ENCODE measurements around the gene ARL6IP1.

The ARL6IP1 gene

GRCh38 chr16:18801145-18801972, at the start of gene ARL6IP1:
TSS of gene ARL6IP1 (minus strand) at chr16:18801549. CDS start at chr16:18801466, 83 bp downstream.
- peak; percentile 98 for DNase-seq (ENCODE audit: low read depth)

GRCh38 chr16:18846416-18846815, 45.1 kb upstream of the ARL6IP1 start:
- DNase-seq (ENCODE audit: low read depth), result no peak

DNA sequence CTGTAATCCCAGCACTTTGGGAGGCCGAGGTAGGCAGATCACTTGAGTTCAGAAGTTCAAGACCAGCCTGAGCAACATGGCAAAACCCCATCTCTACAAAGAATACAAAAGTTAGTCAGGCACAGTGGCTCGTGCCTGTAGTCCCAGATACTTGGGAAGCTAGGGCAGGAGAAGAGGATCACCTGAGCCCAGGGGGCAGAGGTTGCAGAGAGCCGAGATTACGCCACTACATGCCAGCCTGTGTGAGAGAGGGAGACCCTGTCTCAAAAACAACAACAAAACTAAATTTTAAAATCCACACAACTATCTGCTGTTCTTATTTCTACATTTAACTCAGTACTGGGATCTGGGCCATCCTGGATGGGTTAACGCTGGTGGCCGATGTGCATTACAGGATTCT, 41.2 kb upstream of the ARL6IP1 start:
- DNase-seq (ENCODE audit: low read depth), result no peak

- DNase-seq (ENCODE audit: low read depth), result no peak
Measured at GRCh38 chr16:18841833-18842525, 40.6 kb upstream of the ARL6IP1 start.

DNA sequence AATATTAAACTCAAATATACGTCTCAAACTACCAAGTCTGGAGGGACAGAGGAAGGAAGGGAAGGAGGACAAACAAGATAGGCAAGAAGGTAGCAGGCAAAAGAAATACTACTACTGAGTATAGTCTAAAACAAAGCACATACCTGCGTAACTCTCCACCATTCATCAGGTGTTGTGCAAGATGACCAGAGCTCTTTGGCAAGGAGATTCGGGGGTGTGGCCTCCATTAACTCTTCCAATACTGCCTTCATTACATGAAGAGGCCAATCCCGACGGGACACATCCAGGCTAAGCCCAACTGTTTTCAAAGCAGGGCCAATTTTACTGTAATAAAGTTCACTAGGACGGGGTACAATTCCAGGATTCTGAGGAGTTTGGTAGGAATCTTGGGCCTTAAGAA, 38.2 kb upstream of the ARL6IP1 start:
- no peak for DNase-seq (ENCODE audit: low read depth)

GRCh38 chr16:18836702-18837101, 35.4 kb upstream of the ARL6IP1 start:
- no peak for DNase-seq (ENCODE audit: low read depth)

DNA sequence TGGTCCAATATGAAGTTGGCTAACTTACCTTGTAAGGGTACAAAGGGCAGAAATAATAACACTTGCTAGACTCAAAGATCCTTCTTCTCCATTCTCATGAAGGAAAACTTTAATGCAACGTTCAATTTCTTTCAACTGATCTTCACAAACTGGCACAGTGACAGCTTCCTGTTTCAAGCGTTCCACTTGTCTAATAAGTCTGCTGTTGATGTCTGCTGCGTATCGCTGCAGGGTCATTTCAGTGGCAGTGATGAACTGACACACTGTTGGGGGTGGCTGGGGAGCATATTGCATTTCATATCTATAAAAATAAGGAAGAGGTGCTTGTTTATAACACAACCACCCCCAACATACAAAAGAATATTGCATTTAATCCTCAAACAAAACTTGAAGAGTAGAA, 33.5 kb upstream of the ARL6IP1 start:
- no peak for DNase-seq (ENCODE audit: low read depth)

DNA sequence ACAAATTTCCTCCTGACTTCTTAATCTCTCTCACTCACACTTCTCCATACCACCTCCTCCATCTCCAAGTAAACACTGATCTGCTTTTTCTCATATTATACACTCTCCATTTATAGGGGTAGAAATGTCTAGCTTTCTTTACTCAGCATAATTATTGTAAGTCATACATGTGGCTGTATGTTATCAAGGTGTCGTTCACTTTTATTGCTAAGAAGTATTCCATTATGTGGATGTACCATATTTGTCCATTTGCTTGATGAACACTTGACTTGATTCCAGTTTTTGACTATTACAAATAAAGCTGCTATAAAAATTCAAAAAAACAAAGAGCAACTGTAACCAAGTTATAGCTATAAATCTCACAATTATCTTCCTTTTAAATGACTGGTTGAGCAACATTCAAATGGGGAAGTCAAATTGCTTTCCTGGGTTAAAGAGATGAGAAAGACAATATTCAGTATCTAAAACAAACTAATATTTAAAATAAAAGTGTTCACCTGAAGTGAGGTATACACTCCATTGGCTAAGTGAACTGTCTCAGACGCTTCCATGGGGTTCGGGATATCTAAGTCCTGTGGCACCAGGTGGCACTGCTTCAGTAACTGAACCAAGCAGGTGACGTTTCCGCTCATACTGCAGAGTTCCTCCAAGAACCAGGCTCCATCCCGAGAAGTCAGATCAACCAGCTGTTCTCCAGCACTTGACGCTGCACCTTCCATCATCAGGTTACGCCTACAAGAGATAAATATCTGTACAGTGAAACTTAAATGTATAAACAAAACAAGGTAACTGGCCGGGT, 32.6 kb upstream of the ARL6IP1 start:
- no peak for DNase-seq (ENCODE audit: low read depth)

DNA sequence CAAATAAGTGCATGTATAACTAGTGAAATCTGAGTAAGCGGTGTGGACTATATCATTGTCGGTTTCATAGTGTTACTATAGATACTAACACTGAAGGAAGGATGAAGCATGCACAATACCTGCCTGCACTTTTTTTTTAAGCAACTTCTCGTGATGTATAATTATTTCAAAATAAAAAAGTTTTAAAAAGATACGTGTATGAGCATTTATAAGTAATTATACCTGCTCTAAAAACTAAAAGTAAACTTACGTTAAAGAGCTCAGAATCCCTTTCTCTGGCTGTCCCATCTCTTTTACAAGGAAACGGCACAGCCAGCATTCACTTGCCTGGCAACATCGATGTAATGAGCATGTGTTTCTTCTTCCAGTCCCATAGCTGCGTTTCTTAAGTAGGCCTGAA, 31.3 kb upstream of the ARL6IP1 start:
- no peak for DNase-seq (ENCODE audit: low read depth)

DNA sequence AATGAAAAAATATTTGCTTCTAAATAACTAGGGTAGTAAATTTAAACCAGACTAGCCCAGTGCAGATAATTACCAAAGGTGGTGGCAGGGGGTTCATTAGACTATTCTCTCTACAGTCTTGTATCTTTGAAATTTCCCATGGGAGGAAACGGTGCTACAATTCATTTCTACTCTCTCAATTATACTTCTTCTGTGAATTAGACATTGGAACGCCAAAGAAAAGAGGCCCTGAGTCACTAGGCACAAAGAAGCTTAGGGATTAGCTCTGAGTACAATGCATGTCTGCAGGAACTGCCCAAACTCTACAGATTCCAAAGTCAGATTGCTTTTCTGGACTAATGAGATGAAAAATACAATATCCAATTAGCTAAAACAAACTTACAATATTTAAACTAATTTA, 30.7 kb upstream of the ARL6IP1 start:
- DNase-seq (ENCODE audit: low read depth), result no peak

- DNase-seq (ENCODE audit: low read depth), result no peak
Measured at GRCh38 chr16:18829251-18829650, 27.9 kb upstream of the ARL6IP1 start.

DNA sequence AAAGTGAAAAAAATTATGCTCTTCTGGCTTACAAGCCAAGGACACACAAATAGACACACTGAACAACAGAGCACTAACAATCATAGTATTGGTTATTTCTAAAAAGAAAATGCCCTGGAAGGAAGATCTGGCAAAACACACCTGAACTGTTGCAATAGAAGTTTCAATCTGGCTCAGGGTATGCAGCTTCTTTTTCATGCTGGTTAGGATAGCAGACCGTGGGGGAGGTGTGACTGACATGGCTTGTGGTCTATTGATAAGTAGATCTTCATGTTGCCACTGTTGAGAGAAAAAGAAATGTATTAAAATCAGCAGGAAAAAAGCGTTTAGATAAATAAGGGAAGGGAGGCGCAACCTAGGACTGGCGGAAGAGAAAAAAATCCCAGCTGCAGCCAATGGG, 26.5 kb upstream of the ARL6IP1 start:
- no peak for DNase-seq (ENCODE audit: low read depth)

GRCh38 chr16:18816286-18816685, 14.9 kb upstream of the ARL6IP1 start:
- no peak for DNase-seq (ENCODE audit: low read depth)

GRCh38 chr16:18811925-18812324, 10.6 kb upstream of the ARL6IP1 start:
- no peak for DNase-seq (ENCODE audit: low read depth)

GRCh38 chr16:18809165-18809564, 7.8 kb upstream of the ARL6IP1 start:
- no peak for DNase-seq (ENCODE audit: low read depth)

DNA sequence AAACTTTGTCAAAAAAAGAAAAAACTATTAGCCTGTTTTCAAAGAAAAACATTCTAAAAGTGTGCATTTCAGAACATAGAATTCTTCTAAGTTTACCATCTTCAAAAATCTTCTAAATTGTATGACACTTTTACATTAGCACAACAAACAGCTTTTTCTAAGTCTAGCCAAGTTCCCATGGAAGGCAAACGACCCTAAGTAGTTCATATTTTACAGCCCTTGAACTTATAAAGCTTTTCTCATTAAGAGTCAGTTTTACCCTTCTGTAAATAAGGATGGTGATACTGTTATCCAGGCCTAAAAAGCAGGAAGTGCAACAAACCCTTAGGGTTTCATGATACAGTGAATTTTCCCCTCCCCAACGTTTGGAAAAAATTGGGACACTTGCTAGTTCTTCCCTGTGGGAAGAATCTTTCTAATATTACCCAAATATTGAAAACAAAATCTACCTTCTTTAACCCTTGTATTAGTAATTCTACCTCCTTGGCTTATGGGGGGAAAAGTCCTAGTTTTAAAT, 4.0 kb upstream of the ARL6IP1 start:
- no peak for DNase-seq (ENCODE audit: low read depth)

GRCh38 chr16:18804540-18804939, 3.2 kb upstream of the ARL6IP1 start:
- DNase-seq (ENCODE audit: low read depth), result no peak

DNA sequence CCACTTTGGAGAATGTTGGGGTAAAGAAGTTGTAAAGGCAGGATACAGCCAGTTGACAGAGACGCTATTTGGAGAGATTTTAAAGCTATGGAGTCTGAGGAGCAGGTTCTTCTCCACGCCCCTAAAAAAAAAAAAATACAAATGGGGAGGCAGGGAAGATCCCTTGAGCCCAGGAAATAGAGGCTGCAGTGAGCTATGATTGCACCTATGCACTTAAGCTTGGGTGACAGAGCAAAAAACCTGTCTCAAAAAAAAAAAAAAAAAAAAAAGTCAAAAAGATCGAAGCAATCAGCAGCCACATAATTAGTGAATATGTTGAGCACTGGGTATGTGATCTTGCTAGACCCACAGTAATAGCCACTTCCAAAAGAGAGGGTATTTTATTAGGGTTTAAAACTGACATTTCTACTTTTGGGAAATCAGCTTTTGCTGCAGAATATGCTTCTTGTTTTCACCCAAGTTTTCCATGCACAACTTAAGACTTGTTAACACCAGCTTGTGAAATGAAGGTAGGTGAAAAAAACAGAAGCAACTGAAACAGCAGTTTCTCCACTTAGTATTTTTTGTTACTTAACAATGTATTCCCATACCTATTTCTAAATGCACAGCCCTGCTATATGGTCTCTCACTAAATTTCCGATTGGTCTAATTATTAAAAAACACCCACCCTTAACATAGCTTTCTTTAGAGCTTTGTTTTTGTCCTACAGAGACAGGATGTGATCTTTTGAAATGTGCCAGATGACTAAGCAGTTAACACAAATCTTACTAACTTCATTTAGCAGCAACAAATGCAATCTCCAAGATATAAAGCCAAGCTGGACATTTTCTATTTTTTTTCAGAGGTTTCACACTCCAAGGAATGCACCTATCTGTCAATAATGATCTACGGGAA, 2.5 kb upstream of the ARL6IP1 start:
- DNase-seq (ENCODE audit: low read depth), result no peak

DNA sequence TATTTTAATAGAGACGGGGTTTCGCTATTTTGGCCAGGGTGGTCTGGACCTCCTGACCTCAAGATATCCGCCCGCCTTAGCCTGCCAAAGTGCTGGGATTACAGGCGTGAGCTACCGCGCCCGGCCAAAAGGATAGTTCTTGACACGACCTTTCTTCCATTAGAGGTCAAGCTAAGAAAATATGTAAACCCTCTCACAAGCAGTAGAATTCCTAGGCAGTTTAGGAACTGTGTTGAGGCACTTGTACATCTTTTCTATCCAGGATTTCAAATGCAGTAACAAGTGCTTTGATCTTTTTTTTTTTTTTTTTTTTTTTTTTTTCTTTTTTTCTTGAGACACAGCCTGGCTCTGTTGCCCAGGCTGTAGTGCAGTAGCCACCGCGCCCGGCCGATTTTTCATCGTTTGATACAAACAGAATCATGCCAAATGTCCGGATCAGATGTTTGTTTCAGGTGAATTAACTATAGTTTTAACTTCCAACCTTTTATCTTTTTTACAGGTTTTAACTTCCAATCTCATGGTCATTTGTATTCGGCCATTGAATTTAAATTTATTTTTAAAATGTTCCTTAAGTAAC, 1.5 kb upstream of the ARL6IP1 start:
- DNase-seq (ENCODE audit: low read depth), result no peak

DNA sequence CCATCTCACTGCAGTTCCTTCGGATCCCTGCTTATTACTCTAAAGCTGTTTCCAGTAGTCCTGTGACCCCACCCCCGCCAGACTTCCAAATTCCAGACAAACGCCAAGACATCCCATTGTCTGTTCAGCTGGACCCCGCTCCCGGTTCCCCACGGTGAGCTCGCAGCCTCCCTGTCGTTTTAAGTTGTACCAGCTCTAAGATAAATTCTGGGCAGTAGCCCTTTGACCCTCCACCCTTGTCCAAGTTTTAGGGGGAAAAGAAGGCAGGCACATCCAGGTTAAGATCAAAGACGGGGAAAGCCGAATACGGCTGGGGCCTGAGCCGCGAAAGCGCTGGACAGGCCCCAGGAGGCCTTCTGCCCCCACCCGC, 589 bp downstream of the ARL6IP1 start:
- DNase-seq (ENCODE audit: low read depth), result no peak

DNA sequence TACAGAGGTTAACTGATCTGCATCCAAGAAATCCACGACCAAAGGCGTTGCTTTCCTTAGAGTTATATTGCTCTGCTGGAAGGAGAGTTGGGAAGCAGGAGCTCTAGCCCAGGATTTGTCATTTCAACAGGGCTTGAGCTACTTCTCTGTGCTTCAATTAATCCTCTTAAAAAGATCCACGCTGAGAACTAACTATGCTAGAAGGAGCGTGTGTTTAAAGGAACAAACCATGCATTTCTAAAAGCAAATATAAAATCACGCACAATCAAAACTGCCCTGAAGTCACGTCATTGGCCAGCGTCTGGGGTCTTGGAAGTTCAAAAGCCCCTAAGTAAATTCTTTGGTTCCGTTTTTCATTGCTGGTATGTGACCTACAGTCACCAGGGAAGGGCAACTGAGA, 1.1 kb downstream of the ARL6IP1 start:
- DNase-seq (ENCODE audit: low read depth), result no peak

Data from stimulated activated CD8-positive, alpha-beta memory T cell treated with anti-CD3 and anti-CD28 coated beads, Interleukin-12 subunit alpha, Interleukin-12 subunit beta, amount 100 ng/mL, for 1 hour (primary cell).